Peyer's patch (tissue), 4 donors: ENCODE results near the gene HSD11B1L.
"Not testable (repeated sequence)": the region's sequence is repeated elsewhere in the genome, so short reads cannot be mapped to it uniquely, and the experiment has no call there.

Experiments used
- POLR2A ChIP-seq, 2 donors: fragments of 450-650 bp; IDR thresholded peaks; one replicate each; pipeline ENCODE4 v1.5.1; 2017; ENCODE audit warnings: antibody characterized with exemption in 2 of 2, mild to moderate bottlenecking in 2 of 2, moderate library complexity in 2 of 2
- TF ChIP-seq, protein P1 (sequence below), 6 experiments: fragments of 450-650 bp in 4 of 6; fragments of 200-600 bp in 2 of 6; sonication (generic) in 1 of 6; IDR thresholded peaks; one replicate each; pipeline ENCODE4 v1.5.1; 2017 to 2019; ENCODE audit warnings: antibody characterized with exemption in 6 of 6, mild to moderate bottlenecking in 3 of 6, moderate library complexity in 1 of 6

GRCh38 chr19:5733172-5733571 is 52.3 kb downstream of the HSD11B1L start:
- TF ChIP-seq, protein P1, sequence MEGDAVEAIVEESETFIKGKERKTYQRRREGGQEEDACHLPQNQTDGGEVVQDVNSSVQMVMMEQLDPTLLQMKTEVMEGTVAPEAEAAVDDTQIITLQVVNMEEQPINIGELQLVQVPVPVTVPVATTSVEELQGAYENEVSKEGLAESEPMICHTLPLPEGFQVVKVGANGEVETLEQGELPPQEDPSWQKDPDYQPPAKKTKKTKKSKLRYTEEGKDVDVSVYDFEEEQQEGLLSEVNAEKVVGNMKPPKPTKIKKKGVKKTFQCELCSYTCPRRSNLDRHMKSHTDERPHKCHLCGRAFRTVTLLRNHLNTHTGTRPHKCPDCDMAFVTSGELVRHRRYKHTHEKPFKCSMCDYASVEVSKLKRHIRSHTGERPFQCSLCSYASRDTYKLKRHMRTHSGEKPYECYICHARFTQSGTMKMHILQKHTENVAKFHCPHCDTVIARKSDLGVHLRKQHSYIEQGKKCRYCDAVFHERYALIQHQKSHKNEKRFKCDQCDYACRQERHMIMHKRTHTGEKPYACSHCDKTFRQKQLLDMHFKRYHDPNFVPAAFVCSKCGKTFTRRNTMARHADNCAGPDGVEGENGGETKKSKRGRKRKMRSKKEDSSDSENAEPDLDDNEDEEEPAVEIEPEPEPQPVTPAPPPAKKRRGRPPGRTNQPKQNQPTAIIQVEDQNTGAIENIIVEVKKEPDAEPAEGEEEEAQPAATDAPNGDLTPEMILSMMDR (IDR thresholded peaks at IDR 0.05) = not testable (repeated sequence)
- not testable (repeated sequence) for TF ChIP-seq POLR2A (IDR thresholded peaks at IDR 0.05)
